HEK293T (cell line): ENCODE data around the gene ADAM10.
"Not testable (repeated sequence)": the region's sequence is repeated elsewhere in the genome, so short reads cannot be mapped to it uniquely, and the experiment has no call there.

Experiments used
- CTCF ChIA-PET: fragments of 350-600 bp; formaldehyde crosslinking; extraction: SDS; loops from one replicate; lab custom pipeline; 2021; ENCODE audit warnings: antibody characterized with exemption, inconsistent platforms; lab: Yijun Ruan, JAX
- POLR2A ChIA-PET: fragments of 350-600 bp; formaldehyde crosslinking; extraction: SDS; loops from one replicate; lab custom pipeline; 2020; ENCODE audit warnings: antibody characterized with exemption, inconsistent platforms; lab: Yijun Ruan, JAX
- DNase-seq: peaks from one replicate; pipeline ENCODE4 v3.0.0; 2012; ENCODE audit warnings: mixed read lengths; ENCODE audit errors: extremely low spot score
- ARNT ChIP-seq: fragments of 450-650 bp; IDR thresholded peaks from 2 replicates; pipeline ENCODE4 v1.6.1; 2017; ENCODE audit warnings: mild to moderate bottlenecking
- BHLHE40 ChIP-seq: fragments of 450-650 bp; IDR thresholded peaks from 2 replicates; pipeline ENCODE4 v1.6.1; 2016; ENCODE audit warnings: mild to moderate bottlenecking, moderate library complexity, borderline replicate concordance
- CTBP1 ChIP-seq: fragments of 450-650 bp; IDR thresholded peaks from 2 replicates; pipeline ENCODE4 v1.6.1; 2016; ENCODE audit warnings: borderline replicate concordance
- ELF4 ChIP-seq: fragments of 450-650 bp; IDR thresholded peaks from 2 replicates; pipeline ENCODE4 v1.6.1; 2017; ENCODE audit warnings: antibody characterized with exemption
- FOXA1 ChIP-seq: fragments of 450-650 bp; IDR thresholded peaks from 2 replicates; pipeline ENCODE4 v1.6.1; 2016; ENCODE audit warnings: mild to moderate bottlenecking
- FOXK2 ChIP-seq: fragments of 450-650 bp; IDR thresholded peaks from 2 replicates; pipeline ENCODE4 v1.6.1; 2016; ENCODE audit warnings: mild to moderate bottlenecking
- FOXM1 ChIP-seq: fragments of 450-650 bp; IDR thresholded peaks from 2 replicates; pipeline ENCODE4 v1.6.1; 2017; ENCODE audit warnings: mild to moderate bottlenecking, borderline replicate concordance
- HDGF ChIP-seq: fragments of 450-650 bp; IDR thresholded peaks from 2 replicates; pipeline ENCODE4 v1.6.1; 2017; ENCODE audit warnings: antibody characterized with exemption, borderline replicate concordance
- L3MBTL2 ChIP-seq: fragments of 450-650 bp; conservative IDR thresholded peaks from 2 replicates; pipeline ENCODE4 v1.6.1; 2016; ENCODE audit warnings: mild to moderate bottlenecking
- LEF1 ChIP-seq: fragments of 450-650 bp; IDR thresholded peaks from 2 replicates; pipeline ENCODE4 v1.6.1; 2017; ENCODE audit warnings: mild to moderate bottlenecking, borderline replicate concordance
- NFRKB ChIP-seq: fragments of 450-650 bp; IDR thresholded peaks from 2 replicates; pipeline ENCODE4 v1.6.1; 2016; ENCODE audit warnings: mild to moderate bottlenecking, moderate library complexity
- SP1 ChIP-seq: fragments of 450-650 bp; IDR thresholded peaks from 2 replicates; pipeline ENCODE4 v1.6.1; 2017
- SUZ12 ChIP-seq: fragments of 450-650 bp; IDR thresholded peaks from 2 replicates; pipeline ENCODE4 v1.6.1; 2016; ENCODE audit warnings: mild to moderate bottlenecking
- TARDBP ChIP-seq: fragments of 450-650 bp; IDR thresholded peaks from 2 replicates; pipeline ENCODE4 v1.6.1; 2016
- ZNF384 ChIP-seq: fragments of 450-650 bp; IDR thresholded peaks from 2 replicates; pipeline ENCODE4 v1.6.1; 2016
- TF ChIP-seq, protein P1 (sequence below): fragments of 450-650 bp; IDR thresholded peaks from 2 replicates; pipeline ENCODE4 v1.6.1; 2016

ADAM10 gene

DNA sequence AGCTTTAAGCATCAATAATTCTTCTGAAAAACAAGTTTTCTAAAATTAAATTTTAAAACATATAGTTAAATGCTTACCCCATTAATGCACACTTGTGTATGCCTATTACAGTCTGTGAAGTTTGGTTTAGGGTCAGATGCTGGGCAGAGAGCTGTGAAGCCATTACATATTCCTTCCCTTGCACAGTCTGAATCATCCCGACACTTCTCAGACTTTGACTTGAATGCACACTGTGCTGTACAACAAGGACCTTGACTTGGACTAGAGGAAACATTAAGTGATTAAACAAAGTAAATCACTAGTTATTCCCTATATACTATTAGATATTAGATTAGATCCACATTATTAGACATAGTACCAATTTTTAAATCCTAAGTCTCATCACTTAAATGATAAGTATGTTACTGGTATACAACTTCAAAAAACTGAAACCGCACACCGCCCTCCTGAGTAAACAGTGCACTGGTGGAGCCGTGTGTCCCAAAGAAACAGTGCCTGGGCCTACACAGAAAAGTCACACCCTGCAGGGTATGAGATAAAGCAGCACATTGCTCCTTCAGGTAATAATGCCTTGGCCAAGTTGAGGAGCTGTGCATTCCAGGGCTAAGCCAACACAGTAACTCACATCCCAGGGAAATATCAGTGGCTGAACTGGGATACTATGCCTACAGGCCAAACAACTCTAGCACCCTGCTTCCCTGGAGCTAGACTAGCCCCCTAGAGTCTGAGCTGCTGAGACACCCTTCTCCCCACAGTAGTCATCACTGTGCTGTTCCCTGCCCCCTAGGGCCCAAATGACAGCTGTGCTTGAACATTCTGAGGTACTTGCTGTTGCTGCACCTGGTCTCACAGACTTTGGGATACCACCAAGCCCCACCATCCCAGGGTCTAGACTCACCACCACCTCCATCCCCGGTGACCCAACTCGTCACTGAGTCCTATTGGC, 137.5 kb downstream of the ADAM10 start:
- CTCF ChIA-PET: no interaction called here
- no peak for DNase-seq
- POLR2A ChIA-PET: interaction anchor here (1.0 kb wide), 1 partner anchor 159 kb away, joined by 5 read pairs; the partner anchor contains the start of gene MINDY2
- no peak for TF ChIP-seq SUZ12
- no peak for TF ChIP-seq SP1
- TF ChIP-seq CTBP1: no peak
- TF ChIP-seq HDGF: no peak
- TF ChIP-seq, protein P1, sequence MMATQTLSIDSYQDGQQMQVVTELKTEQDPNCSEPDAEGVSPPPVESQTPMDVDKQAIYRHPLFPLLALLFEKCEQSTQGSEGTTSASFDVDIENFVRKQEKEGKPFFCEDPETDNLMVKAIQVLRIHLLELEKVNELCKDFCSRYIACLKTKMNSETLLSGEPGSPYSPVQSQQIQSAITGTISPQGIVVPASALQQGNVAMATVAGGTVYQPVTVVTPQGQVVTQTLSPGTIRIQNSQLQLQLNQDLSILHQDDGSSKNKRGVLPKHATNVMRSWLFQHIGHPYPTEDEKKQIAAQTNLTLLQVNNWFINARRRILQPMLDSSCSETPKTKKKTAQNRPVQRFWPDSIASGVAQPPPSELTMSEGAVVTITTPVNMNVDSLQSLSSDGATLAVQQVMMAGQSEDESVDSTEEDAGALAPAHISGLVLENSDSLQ: no peak
- TF ChIP-seq FOXA1: no peak
- TF ChIP-seq BHLHE40: no peak
- no peak for TF ChIP-seq ZNF384
- TF ChIP-seq FOXK2: no peak
- TF ChIP-seq NFRKB: no peak
- TF ChIP-seq TARDBP: no peak
- no peak for TF ChIP-seq ELF4
- no peak for TF ChIP-seq FOXM1
- no peak for TF ChIP-seq L3MBTL2
- no peak for TF ChIP-seq ARNT
- no peak for TF ChIP-seq LEF1

DNA sequence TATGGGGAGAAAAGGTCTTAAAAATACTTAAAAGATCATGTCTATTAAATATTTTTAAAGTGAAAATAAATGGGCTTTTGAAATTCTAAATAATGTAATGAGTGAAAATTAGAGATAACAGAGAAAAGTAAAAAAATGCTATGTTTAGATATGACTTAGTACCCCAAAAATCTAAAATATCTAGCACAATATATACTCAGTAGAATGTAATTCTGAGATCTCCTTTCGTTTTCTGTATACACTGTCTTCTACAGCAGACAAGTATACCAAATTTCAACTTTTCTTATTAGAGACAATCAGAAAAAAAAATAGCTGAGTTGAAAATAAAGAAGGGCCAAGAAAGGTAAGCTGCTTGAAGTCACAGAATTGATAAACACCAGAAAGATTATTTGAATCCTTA, 140.8 kb downstream of the ADAM10 start:
- ChIA-PET POLR2A (no interaction called here), CTCF (interaction anchor here (0.6 kb wide), 1 partner anchor 124 kb away, joined by 3 read pairs; no protein-coding TSS in a partner anchor)
- no peak for DNase-seq
- TF ChIP-seq ELF4 (no peak), ZNF384 (no peak), ARNT (no peak), FOXA1 (no peak), FOXM1 (no peak), SUZ12 (no peak), LEF1 (no peak), FOXK2 (no peak), CTBP1 (no peak), SP1 (no peak), HDGF (no peak), TARDBP (no peak), L3MBTL2 (no peak)

DNA sequence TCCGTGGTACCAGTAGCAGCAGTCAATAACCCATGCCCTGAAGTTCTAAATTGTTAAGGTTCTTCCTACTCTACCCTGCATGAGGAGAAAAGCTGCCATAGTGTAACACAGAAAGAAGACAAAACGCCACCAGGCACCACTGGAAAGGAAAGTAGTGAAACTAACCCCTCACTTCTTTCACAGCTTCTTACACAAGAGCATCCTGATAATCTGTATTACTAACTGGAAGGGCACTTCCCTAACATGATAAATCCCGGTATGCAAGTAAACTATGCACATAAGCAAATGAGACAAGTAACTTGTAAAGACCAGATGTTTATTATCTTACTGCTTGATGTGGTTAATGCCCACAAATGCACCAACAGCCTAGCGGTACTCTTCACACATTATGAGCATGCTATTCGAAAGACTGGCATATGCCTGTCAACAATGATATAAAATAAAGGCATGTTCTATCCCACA, 141.3 kb downstream of the ADAM10 start:
- ChIA-PET CTCF (no interaction called here), POLR2A (no interaction called here)
- no peak for TF ChIP-seq NFRKB
- no peak for TF ChIP-seq ELF4
- TF ChIP-seq FOXA1: no peak
- TF ChIP-seq HDGF: no peak
- TF ChIP-seq CTBP1: no peak
- DNase-seq: no peak

DNA sequence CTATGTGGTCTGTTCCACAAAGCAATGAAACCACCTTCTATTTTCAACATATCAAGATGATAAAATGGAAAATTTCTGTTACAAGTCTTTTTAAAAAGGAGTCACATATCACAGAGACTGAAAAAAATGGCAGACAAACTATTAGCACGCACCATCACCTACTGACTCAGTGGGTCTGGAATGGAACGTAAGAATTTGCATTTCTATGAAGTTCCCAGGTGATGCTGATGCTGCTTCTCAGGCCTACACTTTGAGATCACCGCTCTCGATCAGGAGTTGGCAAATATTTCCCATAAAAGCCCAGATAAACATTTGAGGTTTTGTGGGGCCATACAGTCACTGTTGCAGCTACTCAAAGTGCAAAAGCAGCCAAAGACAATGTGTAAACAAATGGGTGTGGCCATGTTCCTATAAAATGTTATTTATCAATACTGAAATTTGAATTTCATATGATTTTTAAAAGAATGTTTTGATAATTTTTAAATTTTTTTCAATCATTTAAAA, 142.9 kb downstream of the ADAM10 start:
- POLR2A ChIA-PET: no interaction called here
- TF ChIP-seq ZNF384 (no peak), ARNT (no peak), FOXM1 (no peak), FOXK2 (no peak), SUZ12 (no peak), SP1 (no peak), L3MBTL2 (no peak), CTBP1 (no peak), NFRKB (no peak), HDGF (no peak), FOXA1 (no peak)
- TF ChIP-seq, protein P1: no peak
- CTCF ChIA-PET: no interaction called here

DNA sequence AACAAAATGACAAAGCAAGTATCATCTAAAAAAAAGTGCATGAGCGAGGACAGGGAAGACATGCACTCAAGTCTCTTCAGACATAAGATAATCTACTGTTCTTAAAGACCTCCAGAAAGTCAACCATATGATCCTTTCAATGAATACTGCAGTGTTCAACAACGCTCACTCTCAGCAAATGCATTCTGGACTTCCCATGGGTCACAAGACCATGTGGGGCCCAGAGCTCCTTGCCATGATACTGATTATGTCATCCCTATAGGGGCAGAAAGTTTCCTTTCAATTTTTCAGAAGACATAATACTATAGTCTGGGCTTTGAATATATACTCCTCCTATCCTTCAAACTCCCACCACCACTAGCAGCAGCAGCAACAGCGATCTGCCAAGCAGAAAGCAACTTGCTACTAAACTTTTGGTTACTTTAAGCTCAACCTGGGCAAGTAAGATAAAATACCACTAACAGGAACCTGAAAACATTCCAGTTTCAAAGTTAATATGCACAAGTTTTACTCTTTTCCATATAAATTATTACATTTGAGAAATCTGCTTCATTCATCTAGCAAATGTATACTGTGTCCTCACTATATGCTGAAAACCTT, 143.5 kb downstream of the ADAM10 start:
- CTCF ChIA-PET: no interaction called here

More for the DNA sequence above, 142.9 kb downstream of the ADAM10 start:
- no peak for DNase-seq

DNA sequence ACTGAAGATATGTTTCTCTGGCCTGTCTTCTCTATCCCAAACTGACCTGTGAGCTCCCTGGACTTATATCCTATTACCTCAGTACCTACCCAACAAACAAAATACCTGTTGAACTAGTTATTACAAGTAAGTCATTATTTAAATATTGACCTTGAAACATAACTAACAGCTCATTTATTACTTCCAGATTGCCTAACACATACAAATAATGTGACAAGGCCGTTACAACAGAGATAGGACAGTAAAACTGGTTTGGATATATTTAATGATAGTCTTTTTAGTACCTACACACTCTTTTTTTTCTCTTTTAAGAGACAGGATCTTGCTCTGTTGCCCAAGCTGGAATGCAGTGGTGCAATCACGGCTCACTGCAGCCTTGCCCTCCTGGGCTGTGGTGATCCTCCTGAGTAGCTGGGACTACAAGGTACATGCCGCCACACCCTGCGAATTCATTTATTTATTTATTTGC, 145.0 kb downstream of the ADAM10 start:
- DNase-seq: no peak
- TF ChIP-seq LEF1: no peak
- no peak for TF ChIP-seq BHLHE40
- no peak for TF ChIP-seq FOXA1
- TF ChIP-seq HDGF: no peak
- no peak for TF ChIP-seq CTBP1
- no peak for TF ChIP-seq L3MBTL2
- no peak for TF ChIP-seq NFRKB
- TF ChIP-seq TARDBP: no peak
- TF ChIP-seq SUZ12: no peak
- TF ChIP-seq ZNF384: no peak
- TF ChIP-seq FOXM1: no peak
- no peak for TF ChIP-seq ARNT
- POLR2A ChIA-PET: no interaction called here
- CTCF ChIA-PET: no interaction called here

More for the DNA sequence above, 143.5 kb downstream of the ADAM10 start:
- DNase-seq: no peak
- POLR2A ChIA-PET: no interaction called here
- TF ChIP-seq FOXA1: no peak
- TF ChIP-seq ELF4: no peak
- no peak for TF ChIP-seq SUZ12
- TF ChIP-seq SP1: no peak
- no peak for TF ChIP-seq TARDBP
- no peak for TF ChIP-seq FOXK2
- TF ChIP-seq L3MBTL2: no peak
- TF ChIP-seq LEF1: no peak

DNA sequence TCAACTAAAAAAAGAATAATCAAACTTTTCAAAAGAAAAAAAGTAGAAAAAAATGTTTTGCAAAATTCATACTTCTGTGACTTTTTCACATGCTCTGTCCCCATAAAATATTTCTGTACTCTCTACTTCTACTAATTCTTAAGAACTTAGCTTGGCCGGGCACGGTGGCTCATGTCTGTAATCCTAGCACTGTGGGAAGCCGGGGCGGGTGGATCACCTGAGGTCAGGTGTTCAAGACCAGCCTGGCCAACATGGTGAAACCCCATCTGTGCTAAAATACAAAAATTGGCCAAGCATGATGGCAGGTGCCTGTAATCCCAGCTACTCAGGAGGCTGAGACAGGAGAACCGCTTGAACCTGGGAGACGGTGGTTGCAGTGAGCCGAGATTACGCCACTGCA, 145.6 kb downstream of the ADAM10 start:
- POLR2A ChIA-PET, DNase-seq, CTCF ChIA-PET: not testable (repeated sequence)
